Panc1 (cell line): ENCODE measurements around the gene SERINC3. TPM values are rescaled to one million over a fixed set of nuclear protein-coding genes. Genes with fewer than 3 reads are reported as not detected.

Experiments
- ATAC-seq: fragments of 200-7000 bp; cut with Tn5 transposase; 2 replicates; pipeline ENCODE4 v1.9.1; 2020; ENCODE audit warnings: mild to moderate bottlenecking, moderate library complexity
- Bru-seq: library from RNA; stranded (reverse); fragments of 400-500 nt; gene quantifications from one replicate; lab custom pipeline; 2021; lab: Mats Ljungman, UMichigan
- BruChase-seq, 2 experiments: library from RNA; stranded (reverse); fragments of 400-500 nt; gene quantifications; one replicate each; lab custom pipeline; 2021; lab: Mats Ljungman, UMichigan
- BruUV-seq: library from RNA; stranded (reverse); fragments of 400-500 nt; replicated peaks from 2 replicates; lab custom pipeline; 2021; lab: Mats Ljungman, UMichigan
- CTCF ChIA-PET: fragments of 300-600 bp; sonication (Branson Sonifier 250); formaldehyde crosslinking; loops from one replicate; lab custom pipeline; 2022; ENCODE audit warnings: antibody characterized with exemption; lab: Charles Lee
- POLR2A ChIA-PET: fragments of 300-600 bp; sonication (Branson Sonifier 250); formaldehyde crosslinking; loops from one replicate; lab custom pipeline; 2022; ENCODE audit warnings: antibody characterized with exemption; lab: Charles Lee
- DNase-seq: peaks from one replicate; pipeline ENCODE4 v3.0.0-alpha.2; 2010; ENCODE audit warnings: low read depth, low spot score
- H3K27ac ChIP-seq: 2 replicates; pipeline ENCODE4 v1.5.1; 2011; ENCODE audit warnings: mild to moderate bottlenecking, low read length, inconsistent platforms
- H3K27me3 ChIP-seq: fragments of 200-500 bp; sonication (Bioruptor generic); 2 replicates; pipeline ENCODE4 v1.6.0; 2014; ENCODE audit warnings: low read length, inconsistent platforms; ENCODE audit not compliant: control insufficient read depth, insufficient read depth
- H3K36me3 ChIP-seq: fragments of 200-500 bp; sonication (Bioruptor generic); 2 replicates; pipeline ENCODE4 v1.5.1; 2014; ENCODE audit warnings: inconsistent platforms, mild to moderate bottlenecking, low read length, moderate library complexity; ENCODE audit not compliant: control insufficient read depth, insufficient read depth
- H3K4me1 ChIP-seq: 2 replicates; pipeline ENCODE4 v1.5.1; 2011; ENCODE audit warnings: inconsistent platforms, mild to moderate bottlenecking, low read length, moderate library complexity; ENCODE audit not compliant: control insufficient read depth, insufficient read depth
- H3K4me3 ChIP-seq, 2 experiments: 2 replicates each; pipeline ENCODE4 v1.5.1; 2011 to 2012; ENCODE audit warnings: low read depth in 2 of 2, low read length in 2 of 2, mild to moderate bottlenecking in 2 of 2, inconsistent platforms in 1 of 2, moderate library complexity in 1 of 2
- H3K9me3 ChIP-seq: fragments of 200-500 bp; sonication (Bioruptor generic); 2 replicates; pipeline ENCODE4 v1.5.1; 2014; ENCODE audit warnings: low read depth, mild to moderate bottlenecking, inconsistent platforms, low read length, moderate library complexity; ENCODE audit not compliant: control insufficient read depth, insufficient read depth
- POLR2AphosphoS5 ChIP-seq: IDR thresholded peaks from 2 replicates; pipeline ENCODE4 v1.6.1; 2012; ENCODE audit warnings: mild to moderate bottlenecking, low read depth, low read length, moderate library complexity
- SIN3A ChIP-seq: IDR thresholded peaks from 2 replicates; pipeline ENCODE4 v1.6.1; 2012; ENCODE audit warnings: low read depth, mild to moderate bottlenecking, low read length, moderate library complexity, borderline replicate concordance; ENCODE audit not compliant: insufficient read depth
- TCF7L2 ChIP-seq: IDR thresholded peaks from 2 replicates; pipeline ENCODE4 v1.6.1; 2011; ENCODE audit warnings: mild to moderate bottlenecking, low read depth, low read length, inconsistent platforms
- in situ Hi-C: cut with HindIII; loops from 2 replicates; pipeline ENCODE4 v1.10.0; 2016; ENCODE audit warnings: low sequenced_read_pairs, low pct_unique_long_range_greater_than_20kb
- intact Hi-C: fragments of 100-400 bp; cut with micrococcal nuclease; formaldehyde crosslinking; loops from one replicate; pipeline ENCODE4 v1.10.0; 2022; ENCODE audit not compliant: unreplicated experiment
- long read RNA-seq: library from polyadenylated mRNA; unstranded; transcript quantifications from one replicate; pipeline ENCODE4 v2.0.0, GENCODE V29; 2021; ENCODE audit not compliant: unreplicated experiment
- polyA plus RNA-seq: library from polyadenylated mRNA; unstranded; fragments of >200 nt; gene quantifications from one replicate; pipeline ENCODE4 v1.2.1, GENCODE V29; 2012; ENCODE audit warnings: missing spikeins; ENCODE audit not compliant: insufficient read length
- total RNA-seq: library from RNA; stranded (reverse); gene quantifications from one replicate; pipeline ENCODE4 v1.2.1, GENCODE V29; 2021; ENCODE audit not compliant: unreplicated experiment
- TF ChIP-seq, protein P1 (sequence below): fragments of 450-650 bp; IDR thresholded peaks from 2 replicates; pipeline ENCODE4 v1.5.1; 2017; ENCODE audit warnings: mild to moderate bottlenecking
- TF ChIP-seq, protein P2 (sequence below), 2 experiments: IDR thresholded peaks; 2 replicates each; pipeline ENCODE4 v1.6.1; 2011 to 2012; ENCODE audit warnings: low read depth in 2 of 2, control low read depth in 1 of 2, low read length in 1 of 2, mild to moderate bottlenecking in 1 of 2, moderate library complexity in 1 of 2; ENCODE audit not compliant: insufficient read depth in 1 of 2

The SERINC3 gene
- 76.4 TPM for total RNA-seq
- 90.5 TPM for polyA plus RNA-seq
- percentile 87 among the genes with signal in this experiment for Bru-seq, nascent RNA
- percentile 93 among the genes with signal in this experiment for BruChase-seq, experiment 1, labeled RNA remaining after a 2-hour chase
- percentile 97 among the genes with signal in this experiment for BruChase-seq, experiment 2, labeled RNA remaining after a 6-hour chase
- long read RNA-seq, full-length matches to known transcripts = 172 of 216 reads
- long read RNA-seq, partial matches to known transcripts = 13 of 216 reads
- long read RNA-seq, other reads (novel, unspliced or antisense) = 31 of 216 reads

DNA sequence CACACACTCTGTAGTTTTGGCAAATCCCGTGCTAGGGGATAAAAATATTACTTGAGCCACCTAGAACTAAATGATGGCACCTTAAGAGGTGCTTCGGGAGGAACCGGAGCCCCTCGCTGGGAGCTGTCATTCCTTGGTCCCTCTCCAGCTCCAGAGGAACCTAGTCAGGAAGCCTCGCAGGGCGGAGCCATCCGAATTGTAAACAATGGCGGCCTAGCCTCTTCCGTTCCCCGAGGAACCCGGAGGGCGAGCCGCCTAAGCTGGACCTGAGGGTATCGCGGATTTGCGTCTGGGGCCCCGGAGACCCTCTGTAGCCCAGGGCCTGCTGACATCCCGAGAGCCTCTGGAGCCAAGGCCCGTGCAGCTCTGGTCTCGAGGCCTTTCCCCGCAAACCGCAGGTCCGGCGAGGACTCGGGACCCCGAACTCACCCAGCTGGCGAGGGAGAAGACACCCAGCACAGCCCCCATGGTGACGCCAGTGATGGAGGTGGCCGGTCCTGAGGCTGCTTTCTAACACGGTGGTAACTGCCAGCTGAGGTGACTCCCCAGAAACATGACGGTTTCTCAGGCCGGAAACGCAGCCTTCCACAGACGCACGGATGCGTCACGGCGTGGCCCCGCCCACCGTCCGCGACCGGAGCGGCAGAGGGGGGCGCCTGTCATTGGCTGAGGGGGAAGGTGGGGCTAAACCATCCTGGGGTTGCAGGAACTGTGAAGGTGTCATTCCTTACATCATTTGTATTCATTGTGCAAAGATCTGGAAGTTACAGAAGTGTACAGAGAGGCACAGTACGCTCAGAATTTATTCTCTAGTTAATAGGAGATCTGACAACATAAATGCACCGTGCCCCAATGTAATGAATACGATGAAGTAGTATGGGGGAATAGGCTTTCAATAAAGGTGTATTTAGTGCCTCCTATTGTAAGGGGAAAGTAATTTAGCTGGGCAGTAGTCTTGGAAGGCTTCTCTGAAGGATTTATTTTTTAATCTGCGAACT is at the start of gene SERINC3:
Gene SERINC3, minus strand, starts transcription at position 587 of the 998 bp plus-strand sequence. Its CDS starts 119 bp downstream, at position 468.
- no TSS peak for BruUV-seq
- ChIA-PET POLR2A (interaction anchor here (0.6 kb wide), 3 partner anchors 18 to 81 kb away, joined by 3 to 5 read pairs (median 3); no protein-coding TSS in a partner anchor), CTCF (interaction anchor here (0.5 to 1.0 kb wide), 3 partner anchors 11 to 159 kb away, joined by 3 to 4 read pairs (median 4); no protein-coding TSS in a partner anchor)
- Histone ChIP-seq H3K36me3 (no peaks in the 10 kb centered on the region; the same call in 1 of the 2 replicates), H3K4me3 (peak within 1 kb of the TSS; percentile 94 to 96), H3K9me3 (no peaks in the 10 kb centered on the region), H3K4me1 (peaks cover 7% of the 10 kb centered on the region; the same call in 1 of the 2 replicates), H3K27me3 (no peaks in the 10 kb centered on the region), H3K27ac (peak within 1 kb of the TSS; percentile 92)
- in situ Hi-C loops (no loop called here), intact Hi-C loops (no loop called here)
- ATAC-seq (peak; percentile 99), DNase-seq (peak; percentile 87)
- peak; percentile 83; the same call in 1 of the 2 replicates for TF ChIP-seq SIN3A
- TF ChIP-seq, protein P1, sequence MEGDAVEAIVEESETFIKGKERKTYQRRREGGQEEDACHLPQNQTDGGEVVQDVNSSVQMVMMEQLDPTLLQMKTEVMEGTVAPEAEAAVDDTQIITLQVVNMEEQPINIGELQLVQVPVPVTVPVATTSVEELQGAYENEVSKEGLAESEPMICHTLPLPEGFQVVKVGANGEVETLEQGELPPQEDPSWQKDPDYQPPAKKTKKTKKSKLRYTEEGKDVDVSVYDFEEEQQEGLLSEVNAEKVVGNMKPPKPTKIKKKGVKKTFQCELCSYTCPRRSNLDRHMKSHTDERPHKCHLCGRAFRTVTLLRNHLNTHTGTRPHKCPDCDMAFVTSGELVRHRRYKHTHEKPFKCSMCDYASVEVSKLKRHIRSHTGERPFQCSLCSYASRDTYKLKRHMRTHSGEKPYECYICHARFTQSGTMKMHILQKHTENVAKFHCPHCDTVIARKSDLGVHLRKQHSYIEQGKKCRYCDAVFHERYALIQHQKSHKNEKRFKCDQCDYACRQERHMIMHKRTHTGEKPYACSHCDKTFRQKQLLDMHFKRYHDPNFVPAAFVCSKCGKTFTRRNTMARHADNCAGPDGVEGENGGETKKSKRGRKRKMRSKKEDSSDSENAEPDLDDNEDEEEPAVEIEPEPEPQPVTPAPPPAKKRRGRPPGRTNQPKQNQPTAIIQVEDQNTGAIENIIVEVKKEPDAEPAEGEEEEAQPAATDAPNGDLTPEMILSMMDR = no peak
- TF ChIP-seq POLR2AphosphoS5 = peak; percentile 68
- TF ChIP-seq, protein P2, sequence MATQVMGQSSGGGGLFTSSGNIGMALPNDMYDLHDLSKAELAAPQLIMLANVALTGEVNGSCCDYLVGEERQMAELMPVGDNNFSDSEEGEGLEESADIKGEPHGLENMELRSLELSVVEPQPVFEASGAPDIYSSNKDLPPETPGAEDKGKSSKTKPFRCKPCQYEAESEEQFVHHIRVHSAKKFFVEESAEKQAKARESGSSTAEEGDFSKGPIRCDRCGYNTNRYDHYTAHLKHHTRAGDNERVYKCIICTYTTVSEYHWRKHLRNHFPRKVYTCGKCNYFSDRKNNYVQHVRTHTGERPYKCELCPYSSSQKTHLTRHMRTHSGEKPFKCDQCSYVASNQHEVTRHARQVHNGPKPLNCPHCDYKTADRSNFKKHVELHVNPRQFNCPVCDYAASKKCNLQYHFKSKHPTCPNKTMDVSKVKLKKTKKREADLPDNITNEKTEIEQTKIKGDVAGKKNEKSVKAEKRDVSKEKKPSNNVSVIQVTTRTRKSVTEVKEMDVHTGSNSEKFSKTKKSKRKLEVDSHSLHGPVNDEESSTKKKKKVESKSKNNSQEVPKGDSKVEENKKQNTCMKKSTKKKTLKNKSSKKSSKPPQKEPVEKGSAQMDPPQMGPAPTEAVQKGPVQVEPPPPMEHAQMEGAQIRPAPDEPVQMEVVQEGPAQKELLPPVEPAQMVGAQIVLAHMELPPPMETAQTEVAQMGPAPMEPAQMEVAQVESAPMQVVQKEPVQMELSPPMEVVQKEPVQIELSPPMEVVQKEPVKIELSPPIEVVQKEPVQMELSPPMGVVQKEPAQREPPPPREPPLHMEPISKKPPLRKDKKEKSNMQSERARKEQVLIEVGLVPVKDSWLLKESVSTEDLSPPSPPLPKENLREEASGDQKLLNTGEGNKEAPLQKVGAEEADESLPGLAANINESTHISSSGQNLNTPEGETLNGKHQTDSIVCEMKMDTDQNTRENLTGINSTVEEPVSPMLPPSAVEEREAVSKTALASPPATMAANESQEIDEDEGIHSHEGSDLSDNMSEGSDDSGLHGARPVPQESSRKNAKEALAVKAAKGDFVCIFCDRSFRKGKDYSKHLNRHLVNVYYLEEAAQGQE (IDR thresholded peaks at IDR 0.05; ENCODE audit: insufficient read depth in 1 of 2, low read depth in 2 of 2, low read length in 1 of 2) = no peak
- no peak for TF ChIP-seq TCF7L2

DNA sequence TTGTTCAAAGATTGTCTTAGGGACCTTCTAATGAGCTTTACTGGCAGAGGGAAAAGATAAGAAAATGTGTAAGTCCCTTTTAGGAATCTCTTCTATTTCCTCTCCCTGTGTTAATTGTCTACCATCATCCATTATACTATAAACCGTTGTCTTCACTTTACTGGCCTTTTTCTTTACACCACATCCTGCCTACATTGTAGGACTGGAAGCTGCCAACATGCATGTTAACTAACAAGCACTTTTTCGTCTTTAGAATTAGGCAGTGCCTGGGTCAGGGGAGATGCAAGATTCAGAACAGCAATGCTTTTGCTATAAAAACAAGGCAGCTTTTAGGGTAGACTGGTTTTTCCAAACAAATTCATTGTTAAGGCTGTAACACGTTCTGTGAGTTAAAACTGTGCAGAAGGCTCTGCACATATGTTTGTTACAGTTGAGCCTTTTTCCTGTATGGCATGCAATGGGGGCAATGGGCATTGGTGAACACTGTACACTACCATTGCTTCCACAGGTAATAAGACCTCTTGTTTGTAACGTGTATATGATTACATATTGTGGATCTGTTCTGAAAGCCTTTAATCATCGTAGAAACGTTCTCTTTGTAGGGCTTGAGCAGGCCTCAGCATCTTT is 49.6 kb upstream of the SERINC3 start:
- DNase-seq (no peak), ATAC-seq (no peak)
- peak overlapping the region; percentile 89 for H3K27ac ChIP-seq
- no peaks in the 10 kb centered on the region for H3K27me3 ChIP-seq
- CTCF ChIA-PET = no interaction called here
- no TSS peak for BruUV-seq
- H3K9me3 ChIP-seq = no peaks in the 10 kb centered on the region
- no peaks in the 10 kb centered on the region for H3K36me3 ChIP-seq
- intact Hi-C loops = no loop called here
- TF ChIP-seq TCF7L2 (no peak), SIN3A (no peak), POLR2AphosphoS5 (no peak)
- TF ChIP-seq, protein P1 = no peak
- TF ChIP-seq, protein P2 (IDR thresholded peaks at IDR 0.05; ENCODE audit: insufficient read depth in 1 of 2, low read depth in 2 of 2, low read length in 1 of 2) = no peak
- in situ Hi-C loops = no loop called here
- H3K4me3 ChIP-seq = no peak overlapping the region
- POLR2A ChIA-PET = interaction anchor here (0.6 to 0.7 kb wide), 2 partner anchors 122 to 579 kb away, joined by 3 read pairs; no protein-coding TSS in a partner anchor
- peaks cover 52% of the 10 kb centered on the region for H3K4me1 ChIP-seq
